Immature natural killer cell (primary cell): Measurements from ENCODE around the gene PABPN1. TPM values are rescaled to one million over a fixed set of nuclear protein-coding genes. Genes with fewer than 3 reads are reported as not detected.

ENCODE experiments used
- DNase-seq, 3 donors: peaks; one replicate each; pipeline ENCODE4 v3.0.0; 2022; ENCODE audit warnings: mixed read lengths in 1 of 3
- H3K27ac Mint-ChIP-seq, 6 donors: one replicate each; pipeline ENCODE4 v1.8.0; 2020; ENCODE audit warnings: mixed read lengths in 6 of 6, mild to moderate bottlenecking in 5 of 6, inconsistent platforms in 4 of 6, moderate library complexity in 3 of 6
- H3K27me3 Mint-ChIP-seq, 3 donors: one replicate each; pipeline ENCODE4 v1.8.0; 2020 to 2021; ENCODE audit warnings: low read depth in 3 of 3, mild to moderate bottlenecking in 3 of 3, mixed read lengths in 3 of 3, moderate library complexity in 3 of 3, inconsistent platforms in 1 of 3
- H3K36me3 Mint-ChIP-seq, 3 donors: one replicate each; pipeline ENCODE4 v1.8.0; 2020; ENCODE audit warnings: mixed read lengths in 3 of 3, inconsistent platforms in 2 of 3, mild to moderate bottlenecking in 2 of 3
- H3K4me1 Mint-ChIP-seq, 2 donors: one replicate each; pipeline ENCODE4 v1.8.0; 2020; ENCODE audit warnings: inconsistent platforms in 2 of 2, mild to moderate bottlenecking in 2 of 2, mixed read lengths in 2 of 2, moderate library complexity in 1 of 2
- H3K4me3 Mint-ChIP-seq, 5 donors: one replicate each; pipeline ENCODE4 v1.8.0; 2020; ENCODE audit warnings: mild to moderate bottlenecking in 5 of 5, mixed read lengths in 5 of 5, inconsistent platforms in 3 of 5, moderate library complexity in 3 of 5
- H3K9me3 Mint-ChIP-seq, 6 donors: one replicate each; pipeline ENCODE4 v1.8.0; 2020; ENCODE audit warnings: mild to moderate bottlenecking in 6 of 6, mixed read lengths in 6 of 6, inconsistent platforms in 4 of 6, moderate library complexity in 3 of 6
- polyA plus RNA-seq, 3 donors: library from polyadenylated mRNA; unstranded; fragments of 300-500 nt; fragmentation: Illumina TruSeq; gene quantifications; one replicate each; pipeline ENCODE4 v1.2.3, GENCODE V29; 2021

Gene PABPN1
- polyA plus RNA-seq, 3 donors from 2014 or later: 86.2 to 114 (median 113) TPM

DNA sequence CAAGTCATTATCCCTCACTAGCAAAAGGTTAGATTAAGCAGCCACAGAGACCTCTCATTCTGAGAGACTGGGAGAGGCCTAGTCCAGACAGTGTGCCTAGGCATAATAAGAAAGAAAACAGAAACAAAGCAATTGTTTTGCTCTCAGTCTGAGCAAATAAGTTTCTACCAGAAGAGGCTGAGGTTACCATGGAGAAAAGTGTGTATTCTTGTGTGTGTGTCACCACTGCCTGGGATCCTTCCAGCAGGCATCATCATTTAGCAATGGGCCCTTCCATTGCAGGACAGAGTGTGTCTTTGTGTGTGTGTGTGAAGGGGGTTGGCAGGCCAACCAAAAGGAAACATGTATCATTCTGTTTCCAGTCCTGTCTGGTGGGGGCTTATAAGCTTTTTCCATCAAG lies 40.1 kb downstream of the PABPN1 start:
- Mint-ChIP-seq H3K9me3 (no peaks in the 10 kb centered on the region), H3K4me3 (no peak overlapping the region), H3K4me1 (no peaks in the 10 kb centered on the region), H3K27ac (no peak overlapping the region), H3K27me3 (peaks cover 3 to 6% (median 5%) of the 10 kb centered on the region in 3 donors), H3K36me3 (no peaks in the 10 kb centered on the region)
- DNase-seq: no peak

DNA sequence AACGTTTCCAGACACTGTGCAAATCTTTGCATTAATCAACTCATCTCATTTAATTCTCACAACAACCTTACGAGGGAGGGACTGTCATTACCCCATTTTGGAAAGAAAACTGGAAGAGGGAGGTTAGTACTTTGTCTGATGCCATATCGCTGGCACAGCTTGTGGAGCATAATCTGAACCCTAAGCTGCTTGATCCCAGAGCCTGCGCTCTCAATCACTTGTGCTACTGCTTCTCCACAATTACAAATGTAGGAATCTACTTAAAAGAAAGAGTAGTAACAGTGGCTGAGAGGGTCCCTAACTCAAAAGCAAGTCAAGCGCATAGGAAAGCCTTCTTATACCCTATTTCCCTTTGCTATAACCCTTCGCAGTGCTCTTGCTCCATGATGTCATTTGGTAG lies 40.5 kb downstream of the PABPN1 start:
- DNase-seq: no peak
- H3K4me3 Mint-ChIP-seq: no peak overlapping the region
- H3K9me3 Mint-ChIP-seq: no peaks in the 10 kb centered on the region
- H3K27ac Mint-ChIP-seq: no peak overlapping the region
- no peaks in the 10 kb centered on the region for H3K4me1 Mint-ChIP-seq
- H3K27me3 Mint-ChIP-seq: peaks cover 3 to 5% (median 4%) of the 10 kb centered on the region in 3 donors
- no peaks in the 10 kb centered on the region for H3K36me3 Mint-ChIP-seq

DNA sequence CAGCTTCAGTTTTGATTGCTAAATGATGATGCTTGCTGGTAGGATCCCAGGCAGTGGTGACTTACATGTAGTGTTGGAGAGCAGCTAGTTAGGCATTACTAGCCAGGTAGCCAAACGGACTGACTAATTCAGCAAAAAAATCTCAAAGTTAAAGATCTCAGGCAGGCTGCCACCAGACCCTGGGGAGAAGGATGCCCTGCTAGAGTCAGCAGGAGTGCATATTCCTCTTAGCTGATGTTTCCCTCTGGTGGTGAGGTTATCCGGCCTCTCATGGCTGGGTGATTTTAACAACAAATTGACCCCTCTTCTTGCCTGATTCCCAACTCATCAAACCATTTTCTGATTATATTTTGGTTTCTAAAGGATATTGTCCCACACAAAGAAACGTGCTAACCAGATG lies 40.9 kb downstream of the PABPN1 start:
- Mint-ChIP-seq H3K27me3 (peaks cover 4 to 8% (median 4%) of the 10 kb centered on the region in 3 donors), H3K4me3 (no peak overlapping the region), H3K9me3 (no peaks in the 10 kb centered on the region), H3K36me3 (no peaks in the 10 kb centered on the region), H3K4me1 (no peaks in the 10 kb centered on the region), H3K27ac (no peak overlapping the region)
- no peak for DNase-seq

DNA sequence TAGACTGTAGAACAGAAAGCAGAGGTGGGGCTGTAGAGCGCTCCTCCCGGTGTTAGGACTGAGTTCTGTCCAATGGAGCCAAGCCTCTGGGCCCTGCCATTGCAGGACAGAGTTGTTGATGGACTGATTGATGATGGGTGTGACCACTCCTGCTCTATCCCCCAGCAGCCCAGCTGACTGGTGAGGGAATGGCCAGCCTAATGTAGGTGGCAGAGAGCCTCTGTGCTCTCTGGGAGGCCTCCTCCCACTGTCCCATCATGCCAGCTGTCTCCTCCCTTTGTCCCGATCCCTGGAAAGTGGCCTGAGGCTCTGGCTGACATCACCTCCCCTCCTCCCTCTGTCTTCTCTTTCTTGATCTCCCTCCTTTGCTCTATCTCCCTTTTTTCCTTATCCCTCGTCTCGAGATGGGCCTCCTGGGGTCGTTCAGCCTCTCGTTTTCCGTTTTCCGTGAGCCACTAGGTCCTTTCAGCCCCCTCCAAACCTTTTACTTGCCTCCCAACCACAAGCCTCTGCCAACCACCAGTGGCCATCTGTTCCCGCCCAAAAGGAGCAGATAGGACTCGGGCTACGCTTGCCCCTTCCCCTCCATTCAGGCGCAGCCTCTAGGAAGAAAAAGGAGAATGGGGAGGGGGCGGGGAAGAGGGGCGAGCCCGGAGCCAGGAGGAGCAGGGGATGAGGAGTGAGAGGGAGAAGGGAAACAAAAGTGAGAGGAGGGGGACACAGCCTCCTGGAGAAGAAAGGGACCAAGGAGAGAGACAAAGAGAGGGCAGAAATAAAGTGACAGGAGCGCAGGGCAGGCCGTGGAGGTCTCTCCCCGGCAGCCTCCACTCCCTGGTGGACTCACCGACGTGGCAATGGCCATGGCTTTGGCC lies 43.1 kb downstream of the PABPN1 start:
- H3K27ac Mint-ChIP-seq: no peak overlapping the region
- no peaks in the 10 kb centered on the region for H3K36me3 Mint-ChIP-seq
- no peaks in the 10 kb centered on the region for H3K9me3 Mint-ChIP-seq
- H3K4me1 Mint-ChIP-seq: no peaks in the 10 kb centered on the region
- H3K4me3 Mint-ChIP-seq: no peak overlapping the region
- peaks cover 4 to 7% (median 6%) of the 10 kb centered on the region in 3 donors for H3K27me3 Mint-ChIP-seq
- DNase-seq: no peak

DNA sequence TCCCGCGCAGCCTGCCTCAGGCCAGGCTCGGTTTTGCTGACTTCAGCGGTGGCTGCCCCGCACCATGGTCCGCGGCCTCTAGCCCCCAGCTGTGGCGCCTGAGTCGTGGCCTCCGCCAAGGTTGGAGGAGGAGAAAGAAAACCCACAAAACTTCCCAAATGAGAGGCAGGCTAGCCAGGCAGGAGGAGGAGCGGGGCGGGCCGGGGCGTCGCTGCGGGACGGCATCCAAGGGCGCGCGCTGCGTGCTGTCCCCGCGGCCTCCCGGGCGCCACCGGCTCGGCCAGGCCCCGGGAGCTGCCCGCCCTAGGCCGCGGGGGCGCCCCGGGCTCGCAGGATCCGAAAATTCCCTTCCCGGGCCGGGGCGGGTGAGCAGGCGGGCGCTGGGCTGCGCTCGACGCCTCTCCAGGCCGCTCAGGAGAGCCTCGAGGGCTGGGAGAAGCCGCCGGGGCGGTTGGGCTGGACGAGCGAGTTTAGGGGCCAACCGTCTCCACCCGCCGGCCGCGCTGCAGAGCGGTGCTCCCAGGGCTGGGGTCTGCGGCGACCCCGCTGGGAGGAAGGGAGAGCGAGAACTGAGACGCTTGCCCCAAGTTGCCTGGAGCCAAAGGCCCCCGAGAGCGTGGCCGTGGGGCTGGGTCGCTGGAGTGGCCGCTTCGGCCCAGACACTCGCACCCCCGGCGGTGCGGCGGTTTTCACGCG lies 43.9 kb downstream of the PABPN1 start, which contains the start of gene EFS:
EFS (minus strand) TSS at position 137 of the 696 bp plus-strand sequence. CDS start 147 bp downstream, outside the sequence.
- DNase-seq: no peak
- Mint-ChIP-seq H3K4me1 (no peaks in the 10 kb centered on the region), H3K4me3 (no peak within 1 kb of the TSS), H3K27ac (no peak within 1 kb of the TSS), H3K27me3 (peaks cover 4 to 7% (median 6%) of the 10 kb centered on the region in 3 donors), H3K36me3 (no peaks in the 10 kb centered on the region), H3K9me3 (no peaks in the 10 kb centered on the region)

DNA sequence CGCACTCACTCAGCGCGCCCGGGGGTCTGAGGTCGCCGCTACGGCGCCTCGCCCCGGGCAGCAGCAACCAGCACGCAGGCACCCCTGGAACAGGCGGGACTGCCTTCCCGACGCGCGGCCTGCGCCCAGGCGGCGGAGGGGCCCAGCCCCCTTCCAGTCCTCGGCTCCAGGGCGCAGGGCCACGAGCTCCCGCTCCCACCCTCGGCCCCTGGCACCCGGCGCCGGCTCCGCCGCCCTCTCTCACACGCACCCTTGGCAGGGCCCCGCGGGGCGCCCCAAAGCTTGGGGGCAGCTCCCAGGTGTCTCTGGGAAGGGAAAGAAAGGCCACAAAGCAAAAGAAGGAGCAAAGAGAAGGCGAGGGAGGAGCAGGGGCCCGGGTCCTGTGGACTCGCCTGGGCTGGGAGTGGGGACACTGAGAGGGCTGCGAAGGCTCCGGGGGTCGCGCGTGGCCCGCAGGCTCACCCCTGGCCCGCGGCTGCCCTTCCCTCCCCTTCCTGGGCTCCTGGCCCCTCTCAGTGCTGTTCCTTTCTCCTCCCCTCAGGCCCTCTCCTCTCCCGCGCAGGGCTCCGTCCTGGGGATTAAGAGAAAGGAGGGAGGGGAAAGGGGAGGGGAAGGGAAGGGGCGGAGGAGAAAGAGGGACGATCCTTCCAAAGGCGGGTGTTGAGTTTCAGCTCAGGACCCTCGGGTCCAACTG lies 44.6 kb downstream of the PABPN1 start:
- Mint-ChIP-seq H3K36me3 (no peaks in the 10 kb centered on the region), H3K27me3 (peaks cover 4 to 7% (median 6%) of the 10 kb centered on the region in 3 donors), H3K4me3 (no peak overlapping the region), H3K27ac (no peak overlapping the region), H3K9me3 (no peaks in the 10 kb centered on the region), H3K4me1 (no peaks in the 10 kb centered on the region)
- no peak for DNase-seq

DNA sequence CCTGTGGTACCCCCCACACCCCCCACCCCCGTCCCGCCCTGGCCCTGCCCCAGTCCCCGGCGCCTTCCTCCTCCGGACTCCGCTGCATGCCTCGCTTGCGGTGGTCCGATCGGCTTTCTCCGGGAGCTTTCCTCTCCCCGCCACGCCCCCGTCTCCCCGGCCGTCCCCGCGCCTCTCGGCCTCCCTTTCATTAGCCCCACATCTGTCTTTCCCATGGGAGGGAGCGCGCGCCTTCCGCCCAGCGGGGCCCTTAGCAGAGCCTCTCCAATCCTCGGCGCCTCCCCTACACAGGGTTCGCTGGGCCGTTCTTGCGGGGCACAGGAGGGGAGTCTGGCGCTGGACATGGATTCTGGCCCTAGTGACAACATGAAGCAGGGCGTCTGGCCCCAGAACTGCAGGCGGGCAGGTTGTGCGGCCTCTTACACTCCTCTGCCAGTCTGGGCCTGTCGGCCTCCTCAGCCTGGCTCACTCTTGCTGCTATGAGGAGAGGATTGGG lies 45.2 kb downstream of the PABPN1 start:
- H3K4me1 Mint-ChIP-seq: no peaks in the 10 kb centered on the region
- no peak for DNase-seq
- no peak overlapping the region for H3K4me3 Mint-ChIP-seq
- H3K36me3 Mint-ChIP-seq: no peaks in the 10 kb centered on the region
- no peaks in the 10 kb centered on the region for H3K9me3 Mint-ChIP-seq
- H3K27ac Mint-ChIP-seq: no peak overlapping the region
- peaks cover 4 to 7% (median 7%) of the 10 kb centered on the region in 3 donors for H3K27me3 Mint-ChIP-seq

DNA sequence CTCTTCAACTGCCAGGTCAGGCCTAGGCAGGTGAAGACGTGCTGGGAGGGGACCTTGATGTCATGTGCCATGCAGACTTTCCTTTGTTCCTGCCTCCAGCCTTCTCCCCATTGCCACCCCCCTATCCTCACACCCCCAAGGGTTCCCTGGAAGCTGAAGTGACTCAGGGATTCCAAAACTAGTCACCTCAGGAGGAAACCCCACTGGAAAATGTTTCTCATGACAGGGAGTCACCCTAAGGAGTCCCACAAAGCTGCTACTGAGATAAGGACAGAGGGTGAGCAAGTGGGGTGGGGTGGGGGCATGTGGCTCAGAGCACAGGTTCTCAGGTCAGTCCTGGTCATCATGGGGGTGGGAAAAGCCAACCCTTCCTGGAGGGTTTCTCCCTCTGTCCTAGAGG lies 49.0 kb downstream of the PABPN1 start:
- Mint-ChIP-seq H3K9me3 (no peaks in the 10 kb centered on the region), H3K27me3 (peaks cover 2 to 4% (median 3%) of the 10 kb centered on the region in 3 donors), H3K36me3 (no peaks in the 10 kb centered on the region), H3K4me3 (no peak overlapping the region), H3K4me1 (no peaks in the 10 kb centered on the region), H3K27ac (no peak overlapping the region)
- DNase-seq: no peak

DNA sequence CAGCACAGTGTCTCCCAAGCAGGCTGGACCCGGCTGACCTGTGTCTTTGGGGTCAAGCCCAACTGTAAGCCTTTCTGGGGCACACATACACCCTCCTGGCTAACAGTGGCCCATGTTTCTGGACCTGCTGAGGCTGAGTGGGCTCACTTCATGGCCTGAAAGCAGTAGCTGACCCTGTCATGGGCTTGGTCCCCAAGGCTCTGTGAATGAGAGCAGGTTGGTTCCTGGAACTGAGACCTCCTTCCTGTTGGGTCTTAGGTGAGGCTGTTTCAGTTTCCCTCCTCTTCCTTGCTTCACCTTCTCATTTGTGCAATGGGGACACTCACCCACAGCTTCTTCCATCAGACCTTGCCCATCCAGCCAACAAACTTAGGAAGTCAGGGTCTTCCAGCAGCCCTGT lies 50.6 kb downstream of the PABPN1 start:
- H3K36me3 Mint-ChIP-seq: no peaks in the 10 kb centered on the region
- DNase-seq: no peak
- no peaks in the 10 kb centered on the region for H3K9me3 Mint-ChIP-seq
- H3K27me3 Mint-ChIP-seq: peaks cover 2 to 4% (median 3%) of the 10 kb centered on the region in 3 donors
- H3K27ac Mint-ChIP-seq: no peak overlapping the region
- H3K4me3 Mint-ChIP-seq: no peak overlapping the region
- H3K4me1 Mint-ChIP-seq: no peaks in the 10 kb centered on the region

DNA sequence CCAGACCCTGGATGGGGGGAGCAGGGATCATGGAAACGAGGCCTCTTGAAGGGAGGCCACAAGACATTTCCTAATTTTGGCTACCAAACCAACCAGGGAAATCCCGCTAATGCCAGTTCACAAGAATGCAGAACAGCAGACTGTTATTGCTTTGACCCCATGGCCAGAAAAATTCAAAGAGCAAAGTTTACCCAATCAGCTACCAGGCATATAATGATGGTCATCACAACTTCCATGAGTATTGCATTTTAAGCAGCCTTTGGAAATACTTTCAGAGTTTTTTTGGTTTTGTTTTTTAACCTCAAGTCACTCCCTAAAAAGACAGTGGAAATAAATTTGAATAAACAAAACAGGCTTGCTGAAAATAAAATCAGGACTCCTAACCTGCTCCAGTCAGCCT lies 51.3 kb downstream of the PABPN1 start, which contains the start of gene IL25:
IL25 (plus strand) TSS at position 301 of the 400 bp plus-strand sequence.
- no peak within 1 kb of the TSS for H3K4me3 Mint-ChIP-seq
- no peak within 1 kb of the TSS for H3K27ac Mint-ChIP-seq
- no peak for DNase-seq
- peaks cover 0 to 2% (median 2%) of the 10 kb centered on the region in 3 donors for H3K27me3 Mint-ChIP-seq
- no peaks in the 10 kb centered on the region for H3K4me1 Mint-ChIP-seq
- H3K9me3 Mint-ChIP-seq: no peaks in the 10 kb centered on the region
- no peaks in the 10 kb centered on the region for H3K36me3 Mint-ChIP-seq

DNA sequence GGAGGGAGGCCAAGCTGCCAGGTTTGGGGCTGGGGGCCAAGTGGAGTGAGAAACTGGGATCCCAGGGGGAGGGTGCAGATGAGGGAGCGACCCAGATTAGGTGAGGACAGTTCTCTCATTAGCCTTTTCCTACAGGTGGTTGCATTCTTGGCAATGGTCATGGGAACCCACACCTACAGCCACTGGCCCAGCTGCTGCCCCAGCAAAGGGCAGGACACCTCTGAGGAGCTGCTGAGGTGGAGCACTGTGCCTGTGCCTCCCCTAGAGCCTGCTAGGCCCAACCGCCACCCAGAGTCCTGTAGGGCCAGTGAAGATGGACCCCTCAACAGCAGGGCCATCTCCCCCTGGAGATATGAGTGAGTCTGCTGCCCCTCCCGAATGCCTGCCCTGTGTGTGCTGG lies 51.8 kb downstream of the PABPN1 start:
- H3K4me3 Mint-ChIP-seq: no peak overlapping the region
- no peaks in the 10 kb centered on the region for H3K9me3 Mint-ChIP-seq
- peaks cover 0 to 2% (median 2%) of the 10 kb centered on the region in 3 donors for H3K27me3 Mint-ChIP-seq
- no peaks in the 10 kb centered on the region for H3K4me1 Mint-ChIP-seq
- H3K36me3 Mint-ChIP-seq: no peaks in the 10 kb centered on the region
- no peak for DNase-seq
- no peak overlapping the region for H3K27ac Mint-ChIP-seq
